Measurements from ENCODE around the gene PLEKHA7.
"Not testable (repeated sequence)": the region's sequence is repeated elsewhere in the genome, so short reads cannot be mapped to it uniquely, and the experiment has no call there.

Gene PLEKHA7

DNA sequence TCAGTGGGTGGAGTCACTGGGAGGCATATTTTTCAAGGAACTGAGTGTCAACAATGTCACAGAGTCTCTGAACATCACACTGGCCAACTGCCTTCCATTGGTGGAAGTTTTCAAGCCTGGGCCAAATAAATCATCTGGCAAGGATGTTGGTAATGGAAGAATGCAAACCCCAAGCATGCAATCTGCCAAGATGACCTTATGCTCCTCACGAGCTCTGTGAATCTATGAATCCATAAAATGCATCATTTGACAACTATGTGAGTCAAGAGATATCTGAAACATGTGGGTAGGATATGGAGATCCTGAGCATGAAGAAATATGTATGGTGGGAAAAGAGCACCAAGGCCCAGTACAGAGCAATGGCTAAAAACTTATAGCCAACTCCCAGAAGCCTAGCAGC lies 122.2 kb downstream of the PLEKHA7 start:
- Histone ChIP-seq H2AFZ (ENCODE audit: low read depth) (no peak overlapping the region), H4K20me1 (ENCODE audit: insufficient read depth) (no peaks in the 10 kb centered on the region), H3K27me3 (ENCODE audit: insufficient read depth, low read depth) (no peaks in the 10 kb centered on the region), H3K79me2 (ENCODE audit: insufficient read depth, low read depth) (no peaks in the 10 kb centered on the region), H3K4me3 (IDR thresholded peaks at IDR 0.05; ENCODE audit: insufficient read depth, low read depth, low read length) (no peak overlapping the region), H3K36me3 (ENCODE audit: insufficient read depth) (no peaks in the 10 kb centered on the region), H3K9ac (no peak overlapping the region), H3K4me1 (ENCODE audit: low read depth, poor library complexity, severe bottlenecking) (no peaks in the 10 kb centered on the region), H3K27ac (no peak overlapping the region), H3K4me2 (no peak overlapping the region)
- TF ChIP-seq, protein P1, sequence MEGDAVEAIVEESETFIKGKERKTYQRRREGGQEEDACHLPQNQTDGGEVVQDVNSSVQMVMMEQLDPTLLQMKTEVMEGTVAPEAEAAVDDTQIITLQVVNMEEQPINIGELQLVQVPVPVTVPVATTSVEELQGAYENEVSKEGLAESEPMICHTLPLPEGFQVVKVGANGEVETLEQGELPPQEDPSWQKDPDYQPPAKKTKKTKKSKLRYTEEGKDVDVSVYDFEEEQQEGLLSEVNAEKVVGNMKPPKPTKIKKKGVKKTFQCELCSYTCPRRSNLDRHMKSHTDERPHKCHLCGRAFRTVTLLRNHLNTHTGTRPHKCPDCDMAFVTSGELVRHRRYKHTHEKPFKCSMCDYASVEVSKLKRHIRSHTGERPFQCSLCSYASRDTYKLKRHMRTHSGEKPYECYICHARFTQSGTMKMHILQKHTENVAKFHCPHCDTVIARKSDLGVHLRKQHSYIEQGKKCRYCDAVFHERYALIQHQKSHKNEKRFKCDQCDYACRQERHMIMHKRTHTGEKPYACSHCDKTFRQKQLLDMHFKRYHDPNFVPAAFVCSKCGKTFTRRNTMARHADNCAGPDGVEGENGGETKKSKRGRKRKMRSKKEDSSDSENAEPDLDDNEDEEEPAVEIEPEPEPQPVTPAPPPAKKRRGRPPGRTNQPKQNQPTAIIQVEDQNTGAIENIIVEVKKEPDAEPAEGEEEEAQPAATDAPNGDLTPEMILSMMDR (conservative IDR thresholded peaks at IDR 0.05; ENCODE audit: low read depth, low read length), result no peak

DNA sequence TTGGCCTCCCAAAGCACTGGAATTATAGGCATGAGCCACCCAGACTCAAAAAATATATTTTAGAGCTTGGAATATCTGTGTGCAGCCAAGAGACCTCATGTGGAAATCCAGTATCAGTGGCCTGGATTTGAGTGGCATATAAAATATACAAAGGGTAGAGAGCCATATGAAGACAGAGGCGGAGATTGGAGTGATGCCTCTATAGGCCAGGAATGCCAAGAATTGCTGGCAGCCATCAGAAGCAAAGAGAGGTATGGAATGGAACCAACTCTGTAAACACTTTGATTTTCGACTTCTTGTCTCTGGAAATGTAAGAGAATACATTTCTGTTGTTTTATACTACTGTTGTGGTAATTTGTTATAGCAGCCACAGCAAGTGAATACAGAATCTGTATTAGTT lies 123.0 kb downstream of the PLEKHA7 start:
- Histone ChIP-seq H3K4me1 (ENCODE audit: low read depth, poor library complexity, severe bottlenecking) (no peaks in the 10 kb centered on the region), H3K4me3 (IDR thresholded peaks at IDR 0.05; ENCODE audit: insufficient read depth, low read depth, low read length) (no peak overlapping the region), H3K27ac (no peak overlapping the region), H2AFZ (ENCODE audit: low read depth) (no peak overlapping the region), H3K4me2 (no peak overlapping the region), H3K27me3 (ENCODE audit: insufficient read depth, low read depth) (no peaks in the 10 kb centered on the region), H3K79me2 (ENCODE audit: insufficient read depth, low read depth) (no peaks in the 10 kb centered on the region), H3K36me3 (ENCODE audit: insufficient read depth) (no peaks in the 10 kb centered on the region), H4K20me1 (ENCODE audit: insufficient read depth) (no peaks in the 10 kb centered on the region), H3K9ac (no peak overlapping the region)
- TF ChIP-seq, protein P1 (conservative IDR thresholded peaks at IDR 0.05; ENCODE audit: low read depth, low read length), result no peak

DNA sequence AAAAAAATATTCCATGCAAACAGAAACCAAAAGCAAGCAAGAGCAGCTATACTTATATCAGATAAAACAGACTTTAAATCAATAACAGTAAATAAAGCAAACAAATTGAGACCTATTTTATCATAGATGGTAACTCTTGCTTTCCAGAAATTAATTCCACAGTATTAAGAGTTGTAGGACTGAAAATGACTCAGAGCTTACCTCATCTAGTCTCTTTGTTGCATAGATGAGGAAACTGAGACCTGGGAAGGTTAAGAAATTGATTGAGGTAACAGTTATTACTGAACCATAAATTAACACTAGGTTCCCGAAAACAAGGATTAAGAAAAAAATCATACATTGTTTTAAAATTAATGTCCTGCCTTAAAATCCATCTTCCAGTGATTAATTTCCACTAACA lies 123.8 kb downstream of the PLEKHA7 start:
- Histone ChIP-seq H3K79me2 (ENCODE audit: insufficient read depth, low read depth) (no peaks in the 10 kb centered on the region), H3K36me3 (ENCODE audit: insufficient read depth) (no peaks in the 10 kb centered on the region), H3K4me3 (IDR thresholded peaks at IDR 0.05; ENCODE audit: insufficient read depth, low read depth, low read length) (no peak overlapping the region), H3K9ac (no peak overlapping the region), H3K27ac (no peak overlapping the region), H4K20me1 (ENCODE audit: insufficient read depth) (no peaks in the 10 kb centered on the region), H3K4me2 (no peak overlapping the region), H3K27me3 (ENCODE audit: insufficient read depth, low read depth) (no peaks in the 10 kb centered on the region), H3K4me1 (ENCODE audit: low read depth, poor library complexity, severe bottlenecking) (no peaks in the 10 kb centered on the region), H2AFZ (ENCODE audit: low read depth) (no peak overlapping the region)
- TF ChIP-seq, protein P1 (conservative IDR thresholded peaks at IDR 0.05; ENCODE audit: low read depth, low read length), result no peak

DNA sequence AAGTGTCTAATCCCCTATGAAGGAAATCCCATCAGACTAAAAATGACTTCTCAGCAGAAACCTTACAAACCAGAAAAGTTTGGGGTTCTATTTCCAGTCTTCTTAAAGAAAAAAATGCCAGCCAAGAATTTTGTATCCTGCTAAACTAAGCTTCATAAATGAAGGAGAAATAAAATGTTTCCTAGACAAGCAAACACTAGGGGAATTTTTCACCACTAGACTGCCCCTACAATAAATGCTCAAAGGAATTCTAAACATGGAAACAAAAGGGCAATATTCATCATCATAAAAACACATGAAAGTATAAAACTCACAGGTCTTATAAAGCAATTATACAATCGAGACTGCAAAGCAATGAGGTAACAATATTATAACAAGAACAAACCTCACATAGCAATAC lies 124.3 kb downstream of the PLEKHA7 start:
- H2AFZ ChIP-seq (ENCODE audit: low read depth), result no peak overlapping the region
- no peaks in the 10 kb centered on the region for H3K36me3 ChIP-seq (ENCODE audit: insufficient read depth)
- no peak overlapping the region for H3K4me2 ChIP-seq
- H3K79me2 ChIP-seq (ENCODE audit: insufficient read depth, low read depth), result no peaks in the 10 kb centered on the region
- no peaks in the 10 kb centered on the region for H4K20me1 ChIP-seq (ENCODE audit: insufficient read depth)
- no peaks in the 10 kb centered on the region for H3K27me3 ChIP-seq (ENCODE audit: insufficient read depth, low read depth)
- H3K4me3 ChIP-seq (IDR thresholded peaks at IDR 0.05; ENCODE audit: insufficient read depth, low read depth, low read length), result no peak overlapping the region
- TF ChIP-seq, protein P1 (conservative IDR thresholded peaks at IDR 0.05; ENCODE audit: low read depth, low read length), result no peak
- no peak overlapping the region for H3K27ac ChIP-seq
- no peak overlapping the region for H3K9ac ChIP-seq
- H3K4me1 ChIP-seq (ENCODE audit: low read depth, poor library complexity, severe bottlenecking), result no peaks in the 10 kb centered on the region

DNA sequence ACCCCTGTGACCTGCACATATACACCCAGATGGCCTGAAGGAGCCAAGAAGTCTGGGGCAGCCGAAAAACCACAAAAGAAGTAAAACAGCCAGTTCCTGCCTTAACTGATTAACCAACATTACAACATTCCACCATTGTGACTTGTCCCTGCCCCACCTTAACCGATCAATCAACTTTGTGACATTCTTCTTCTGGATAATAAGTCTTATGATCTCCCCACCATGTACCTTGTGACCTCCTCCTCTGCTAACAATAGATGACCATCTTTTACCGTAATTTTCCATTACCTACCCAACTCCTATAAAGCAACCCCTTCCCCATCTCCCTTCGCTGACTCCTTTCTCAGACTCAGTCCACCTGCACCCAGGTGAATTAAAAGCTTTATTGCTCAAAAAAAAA lies 125.2 kb downstream of the PLEKHA7 start:
- not testable (repeated sequence) for H3K4me1 ChIP-seq (ENCODE audit: low read depth, poor library complexity, severe bottlenecking); H3K4me2 ChIP-seq; H4K20me1 ChIP-seq (ENCODE audit: insufficient read depth); H3K36me3 ChIP-seq (ENCODE audit: insufficient read depth); H3K27ac ChIP-seq; H3K27me3 ChIP-seq (ENCODE audit: insufficient read depth, low read depth); H3K9ac ChIP-seq; H3K4me3 ChIP-seq (IDR thresholded peaks at IDR 0.05; ENCODE audit: insufficient read depth, low read depth, low read length); H3K79me2 ChIP-seq (ENCODE audit: insufficient read depth, low read depth); H2AFZ ChIP-seq (ENCODE audit: low read depth)

DNA sequence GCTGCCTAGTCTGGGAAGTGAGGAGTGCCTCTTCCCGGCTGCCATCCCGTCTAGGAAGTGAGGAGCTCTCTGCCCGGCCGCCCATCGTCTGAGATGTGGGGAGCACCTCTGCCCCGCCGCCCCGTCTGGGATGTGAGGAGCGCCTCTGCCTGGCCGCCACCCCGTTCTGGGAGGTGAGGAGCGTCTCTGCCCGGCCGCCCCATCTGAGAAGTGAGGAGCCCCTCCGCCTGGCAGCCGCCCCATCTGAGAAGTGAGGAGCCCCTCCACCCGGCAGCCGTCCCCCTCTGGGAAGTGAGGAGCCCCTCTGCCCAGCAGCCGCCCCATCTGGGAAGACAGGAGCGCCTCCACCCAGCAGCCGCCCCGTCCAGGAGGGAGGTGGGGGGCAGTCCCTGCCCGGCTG lies 126.3 kb downstream of the PLEKHA7 start:
- not testable (repeated sequence) for H3K27me3 ChIP-seq (ENCODE audit: insufficient read depth, low read depth); H3K4me2 ChIP-seq; H3K4me1 ChIP-seq (ENCODE audit: low read depth, poor library complexity, severe bottlenecking); H3K9ac ChIP-seq; H3K4me3 ChIP-seq (IDR thresholded peaks at IDR 0.05; ENCODE audit: insufficient read depth, low read depth, low read length); H2AFZ ChIP-seq (ENCODE audit: low read depth); H3K79me2 ChIP-seq (ENCODE audit: insufficient read depth, low read depth); H4K20me1 ChIP-seq (ENCODE audit: insufficient read depth); H3K36me3 ChIP-seq (ENCODE audit: insufficient read depth); H3K27ac ChIP-seq
